ENCODE results near the gene TCEAL4.

Gene TCEAL4

GRCh38 chrX:103540145-103540544 lies 45.2 kb upstream of the TCEAL4 start:
- Histone ChIP-seq H3K9ac (ENCODE audit: low read length) (no peak overlapping the region), H3K36me3 (replicated peaks; ENCODE audit: insufficient read depth, low read length) (no peaks in the 10 kb centered on the region), H3K4me1 (ENCODE audit: low read length) (no peaks in the 10 kb centered on the region), H3K79me2 (ENCODE audit: low read length) (no peaks in the 10 kb centered on the region), H4K20me1 (ENCODE audit: insufficient read depth, low read length) (no peaks in the 10 kb centered on the region), H3K4me3 (ENCODE audit: low read length) (no peak overlapping the region), H3K9me2 (replicated peaks; ENCODE audit: insufficient read depth, low read length) (no peaks in the 10 kb centered on the region), H3K9me3 (replicated peaks; ENCODE audit: insufficient read depth, low read length) (no peaks in the 10 kb centered on the region), H3K27ac (ENCODE audit: low read length) (no peak overlapping the region), H3K27me3 (replicated peaks; ENCODE audit: insufficient read depth, low read length) (no peaks in the 10 kb centered on the region), H3F3A (ENCODE audit: insufficient read depth, low read length) (no peaks in the 10 kb centered on the region), H2AFZ (ENCODE audit: low read length) (no peak overlapping the region), H3K4me2 (ENCODE audit: low read depth, low read length) (no peak overlapping the region)
- DNase-seq: no peak
- no peak for TF ChIP-seq EZH2phosphoT487 (IDR thresholded peaks at IDR 0.05; ENCODE audit: low read length)
- no peak for TF ChIP-seq EZH2 (optimal IDR thresholded peaks at IDR 0.05; ENCODE audit: low read depth, low read length)
- no peak for TF ChIP-seq CTCF (IDR thresholded peaks at IDR 0.05; ENCODE audit: low read length)

- Histone ChIP-seq H3K79me2 (ENCODE audit: low read length) (no peaks in the 10 kb centered on the region), H3K4me3 (ENCODE audit: low read length) (no peak overlapping the region), H3K27me3 (replicated peaks; ENCODE audit: insufficient read depth, low read length) (no peaks in the 10 kb centered on the region), H3K27ac (ENCODE audit: low read length) (no peak overlapping the region), H4K20me1 (ENCODE audit: insufficient read depth, low read length) (no peaks in the 10 kb centered on the region), H3K9ac (ENCODE audit: low read length) (no peak overlapping the region), H2AFZ (ENCODE audit: low read length) (no peak overlapping the region), H3F3A (ENCODE audit: insufficient read depth, low read length) (no peaks in the 10 kb centered on the region), H3K36me3 (replicated peaks; ENCODE audit: insufficient read depth, low read length) (no peaks in the 10 kb centered on the region), H3K4me2 (ENCODE audit: low read depth, low read length) (no peak overlapping the region), H3K9me2 (replicated peaks; ENCODE audit: insufficient read depth, low read length) (no peaks in the 10 kb centered on the region), H3K4me1 (ENCODE audit: low read length) (0 out of 2 replicates have a peak, but pooled peaks cover 6% of the 10 kb centered on the region), H3K9me3 (replicated peaks; ENCODE audit: insufficient read depth, low read length) (no peaks in the 10 kb centered on the region)
- TF ChIP-seq EZH2 (optimal IDR thresholded peaks at IDR 0.05; ENCODE audit: low read depth, low read length) (no peak), EZH2phosphoT487 (IDR thresholded peaks at IDR 0.05; ENCODE audit: low read length) (no peak), CTCF (IDR thresholded peaks at IDR 0.05; ENCODE audit: low read length) (no peak)
- no peak for DNase-seq
Measured at GRCh38 chrX:103549916-103550315, 35.4 kb upstream of the TCEAL4 start.

- no peak overlapping the region for H3K9ac ChIP-seq (ENCODE audit: low read length)
- TF ChIP-seq EZH2phosphoT487 (IDR thresholded peaks at IDR 0.05; ENCODE audit: low read length): no peak
- no peak for TF ChIP-seq CTCF (IDR thresholded peaks at IDR 0.05; ENCODE audit: low read length)
- TF ChIP-seq EZH2 (optimal IDR thresholded peaks at IDR 0.05; ENCODE audit: low read depth, low read length): no peak
- no peaks in the 10 kb centered on the region for H3K36me3 ChIP-seq (replicated peaks; ENCODE audit: insufficient read depth, low read length)
- H3K27ac ChIP-seq (ENCODE audit: low read length): no peak overlapping the region
- 0 out of 2 replicates have a peak, but pooled peaks cover 6% of the 10 kb centered on the region for H3K4me1 ChIP-seq (ENCODE audit: low read length)
- H3F3A ChIP-seq (ENCODE audit: insufficient read depth, low read length): no peaks in the 10 kb centered on the region
- H3K9me3 ChIP-seq (replicated peaks; ENCODE audit: insufficient read depth, low read length): no peaks in the 10 kb centered on the region
- no peaks in the 10 kb centered on the region for H3K79me2 ChIP-seq (ENCODE audit: low read length)
- H4K20me1 ChIP-seq (ENCODE audit: insufficient read depth, low read length): no peaks in the 10 kb centered on the region
- no peaks in the 10 kb centered on the region for H3K9me2 ChIP-seq (replicated peaks; ENCODE audit: insufficient read depth, low read length)
- H3K4me3 ChIP-seq (ENCODE audit: low read length): no peak overlapping the region
- H3K4me2 ChIP-seq (ENCODE audit: low read depth, low read length): no peak overlapping the region
- H3K27me3 ChIP-seq (replicated peaks; ENCODE audit: insufficient read depth, low read length): no peaks in the 10 kb centered on the region
- DNase-seq: no peak
- no peak overlapping the region for H2AFZ ChIP-seq (ENCODE audit: low read length)
Measured at GRCh38 chrX:103550415-103551051, 34.8 kb upstream of the TCEAL4 start.
